IMR-90 (cell line): ENCODE data around the gene DCDC2. TPM values are rescaled to one million over a fixed set of nuclear protein-coding genes. Genes with fewer than 3 reads are reported as not detected.

ENCODE experiments used
- ATAC-seq: fragments of 200-7000 bp; cut with Tn5 transposase; 2 replicates; pipeline ENCODE4 v1.9.1; 2020; ENCODE audit warnings: low read depth, mild to moderate bottlenecking, moderate library complexity
- BruUV-seq: library from RNA; stranded (reverse); fragments of 400-500 nt; replicated peaks from 2 replicates; lab custom pipeline; 2021; lab: Mats Ljungman, UMichigan
- CTCF ChIA-PET: fragments of 300-600 bp; formaldehyde crosslinking; extraction: SDS; loops from one replicate; lab custom pipeline; 2021; ENCODE audit warnings: antibody characterized with exemption; lab: Yijun Ruan, JAX
- POLR2A ChIA-PET: fragments of 300-600 bp; sonication (Branson Sonifier 250); formaldehyde crosslinking; loops from one replicate; lab custom pipeline; 2022; ENCODE audit warnings: antibody characterized with exemption; ENCODE audit not compliant: unreplicated experiment; lab: Charles Lee
- DNase-seq: peaks from one replicate; pipeline ENCODE4 v3.0.0; 2013
- H2AFZ ChIP-seq: replicated peaks from 2 replicates; pipeline ENCODE3; 2013; ENCODE audit warnings: low read length, mild to moderate bottlenecking; ENCODE audit not compliant: poor library complexity
- H2AK5ac ChIP-seq: 2 replicates; pipeline ENCODE4 v1.6.1; 2013; ENCODE audit warnings: low read depth, low read length, inconsistent platforms
- H2AK9ac ChIP-seq: replicated peaks from 2 replicates; pipeline ENCODE3; 2013; ENCODE audit warnings: mild to moderate bottlenecking, low read depth, low read length, moderate library complexity; ENCODE audit not compliant: poor library complexity
- H2BK120ac ChIP-seq: 2 replicates; pipeline ENCODE4 v1.6.1; 2013; ENCODE audit warnings: low read depth, low read length, inconsistent platforms
- H2BK15ac ChIP-seq: 3 replicates; pipeline ENCODE4 v1.6.1; 2013; ENCODE audit warnings: low read depth, low read length, inconsistent platforms
- H2BK20ac ChIP-seq: 2 replicates; pipeline ENCODE4 v1.6.1; 2013; ENCODE audit warnings: low read depth, mild to moderate bottlenecking, inconsistent platforms, low read length, moderate library complexity
- H2BK5ac ChIP-seq: 2 replicates; pipeline ENCODE4 v1.6.1; 2013; ENCODE audit warnings: mild to moderate bottlenecking, low read depth, low read length, inconsistent platforms; ENCODE audit not compliant: poor library complexity, severe bottlenecking
- H3K14ac ChIP-seq: replicated peaks from 2 replicates; pipeline ENCODE4 v1.6.1; 2013; ENCODE audit warnings: low read depth, low read length, inconsistent platforms
- H3K18ac ChIP-seq: 2 replicates; pipeline ENCODE4 v1.6.1; 2013; ENCODE audit warnings: low read depth, low read length, control low read depth
- H3K23ac ChIP-seq: 2 replicates; pipeline ENCODE4 v1.6.1; 2013; ENCODE audit warnings: low read depth, low read length, inconsistent platforms
- H3K27ac ChIP-seq: 2 replicates; pipeline ENCODE4 v1.5.1; 2013; ENCODE audit warnings: mild to moderate bottlenecking, control low read depth, low read length; ENCODE audit not compliant: insufficient read depth
- H3K27me3 ChIP-seq: 2 replicates; pipeline ENCODE4 v1.6.1; 2013; ENCODE audit warnings: low read length; ENCODE audit not compliant: control insufficient read depth, insufficient read depth
- H3K36me3 ChIP-seq: 2 replicates; pipeline ENCODE4 v1.6.1; 2013; ENCODE audit warnings: low read length, mixed read lengths; ENCODE audit not compliant: control insufficient read depth, insufficient read depth
- H3K4ac ChIP-seq: 2 replicates; pipeline ENCODE4 v1.6.1; 2013; ENCODE audit warnings: low read depth, low read length, inconsistent platforms
- H3K4me1 ChIP-seq: 2 replicates; pipeline ENCODE4 v1.6.1; 2013; ENCODE audit warnings: low read length, mixed read lengths; ENCODE audit not compliant: control insufficient read depth, insufficient read depth
- H3K4me2 ChIP-seq: 2 replicates; pipeline ENCODE4 v1.6.1; 2013; ENCODE audit warnings: low read depth, mild to moderate bottlenecking, control low read depth, low read length, moderate library complexity
- H3K4me3 ChIP-seq: 2 replicates; pipeline ENCODE4 v1.5.1; 2013; ENCODE audit warnings: low read depth, mild to moderate bottlenecking, control low read depth, low read length, moderate library complexity; ENCODE audit not compliant: insufficient read depth
- H3K56ac ChIP-seq: 2 replicates; pipeline ENCODE4 v1.6.1; 2013; ENCODE audit warnings: low read length, inconsistent platforms; ENCODE audit not compliant: insufficient read depth; ENCODE audit errors: extremely low read depth
- H3K79me1 ChIP-seq, 2 experiments: 2 replicates each; pipeline ENCODE4 v1.6.1; 2013; ENCODE audit warnings: low read length in 2 of 2, inconsistent platforms in 1 of 2, low read depth in 1 of 2
- H3K9ac ChIP-seq: 2 replicates; pipeline ENCODE4 v1.6.1; 2013; ENCODE audit warnings: low read depth, low read length, control low read depth
- H3K9me1 ChIP-seq: 2 replicates; pipeline ENCODE4 v1.6.1; 2013; ENCODE audit warnings: low read length, inconsistent platforms; ENCODE audit not compliant: insufficient read depth
- H3K9me3 ChIP-seq: 2 replicates; pipeline ENCODE4 v1.6.1; 2013; ENCODE audit warnings: low read length; ENCODE audit not compliant: control insufficient read depth, insufficient read depth
- H4K20me1 ChIP-seq: 2 replicates; pipeline ENCODE4 v1.6.1; 2013; ENCODE audit warnings: low read length, inconsistent platforms; ENCODE audit not compliant: insufficient read depth
- H4K5ac ChIP-seq: 2 replicates; pipeline ENCODE4 v1.6.1; 2013; ENCODE audit warnings: mild to moderate bottlenecking, low read depth, low read length, control low read depth
- H4K8ac ChIP-seq, 2 experiments: 2 replicates each; pipeline ENCODE4 v1.6.1; 2013; ENCODE audit warnings: low read depth in 2 of 2, low read length in 2 of 2, control low read depth in 1 of 2, inconsistent platforms in 1 of 2
- H4K91ac ChIP-seq: 2 replicates; pipeline ENCODE4 v1.6.1; 2013; ENCODE audit warnings: low read depth, low read length, inconsistent platforms; ENCODE audit not compliant: insufficient read depth
- BHLHE40 ChIP-seq: fragments of 150-350 bp; IDR thresholded peaks from 2 replicates; pipeline ENCODE4 v1.6.1; 2016; ENCODE audit warnings: mild to moderate bottlenecking, low read depth, low read length
- CEBPB ChIP-seq: IDR thresholded peaks from 2 replicates; pipeline ENCODE4 v1.6.1; 2012; ENCODE audit warnings: low read depth, low read length, improper control_type of control experiment
- CTCF ChIP-seq: conservative IDR thresholded peaks from 2 replicates; pipeline ENCODE4 v1.5.1; 2012; ENCODE audit warnings: mild to moderate bottlenecking, low read depth, low read length, improper control_type of control experiment
- MAFK ChIP-seq: IDR thresholded peaks from 2 replicates; pipeline ENCODE4 v1.6.1; 2012; ENCODE audit warnings: low read depth, low read length, improper control_type of control experiment
- MAZ ChIP-seq: IDR thresholded peaks from 2 replicates; pipeline ENCODE4 v1.6.1; 2012; ENCODE audit warnings: low read depth, mild to moderate bottlenecking, low read length, improper control_type of control experiment, moderate library complexity, borderline replicate concordance
- NFE2L2 ChIP-seq: fragments of 150-350 bp; IDR thresholded peaks from 2 replicates; pipeline ENCODE4 v1.6.1; 2016; ENCODE audit warnings: low read depth, mild to moderate bottlenecking, low read length
- SMC3 ChIP-seq: fragments of 150-350 bp; IDR thresholded peaks from 2 replicates; pipeline ENCODE4 v1.6.1; 2016; ENCODE audit warnings: low read depth, mild to moderate bottlenecking, antibody characterized with exemption, low read length, moderate library complexity
- USF2 ChIP-seq: fragments of 150-350 bp; IDR thresholded peaks from 2 replicates; pipeline ENCODE4 v1.6.1; 2017; ENCODE audit warnings: mild to moderate bottlenecking, antibody characterized with exemption, low read length, low read depth
- WGBS, 2 experiments: methylation state at CpG; one replicate each; pipeline versions ENCODE4 v1.1.5 to v1.1.7; 2013; ENCODE audit warnings: missing lambda C conversion rate in 2 of 2; ENCODE audit not compliant: insufficient read length in 1 of 2; ENCODE audit errors: extremely low coverage in 2 of 2; 5-methylcytosine and 5-hydroxymethylcytosine counted together
- dilution Hi-C: fragments of 300-500 bp; cut with HindIII; formaldehyde crosslinking; loops from one replicate; pipeline ENCODE4 v1.14.3; 2018; ENCODE audit warnings: low sequenced_read_pairs; ENCODE audit not compliant: unreplicated experiment
- in situ Hi-C: fragments of 300-500 bp; cut with MboI; formaldehyde crosslinking; loops from 3 replicates; pipeline ENCODE4 v1.14.3; 2019; ENCODE audit warnings: low sequenced_read_pairs, inconsistent platforms, mixed read lengths
- intact Hi-C: fragments of 100-400 bp; cut with micrococcal nuclease; formaldehyde crosslinking; loops from 2 replicates; pipeline ENCODE4 v1.10.0; 2022
- polyA plus RNA-seq, 3 experiments: library from polyadenylated mRNA; depleted of rRNA; stranded (reverse); fragments of >200 nt; gene quantifications; 2 replicates each; pipeline ENCODE4 v1.2.3, GENCODE V29; 2012; ENCODE audit warnings: low replicate concordance in 1 of 3
- total RNA-seq: library from RNA; depleted of rRNA; stranded (reverse); fragments of >200 nt; gene quantifications from 2 replicates; pipeline ENCODE4 v1.2.3, GENCODE V29; 2012

DCDC2 gene
- total and polyA plus RNA-seq, 2 of the 4 experiments (the other 2 are of a cell fraction) = not detected

GRCh38 chr6:24272148-24272547 is 85.7 kb downstream of the DCDC2 start:
- WGBS, 2 experiments = no CpG with 5 or more reads among the region's 1 CpG
- ATAC-seq (no peak), DNase-seq (no peak)
- CTCF ChIA-PET = no interaction called here
- H3K27me3 ChIP-seq = no peaks in the 10 kb centered on the region
- no peaks in the 10 kb centered on the region for H3K9me1 ChIP-seq
- H3K4me2 ChIP-seq = no peak overlapping the region
- H3K14ac ChIP-seq = no peak overlapping the region
- H3K4ac ChIP-seq = no peak overlapping the region
- TF ChIP-seq MAZ (no peak), MAFK (no peak), SMC3 (no peak), USF2 (no peak), CTCF (no peak), BHLHE40 (no peak), NFE2L2 (no peak), CEBPB (no peak)
- dilution Hi-C loops (no loop called here), in situ Hi-C loops (no loop called here), intact Hi-C loops (no loop called here)
- H3K4me1 ChIP-seq = no peaks in the 10 kb centered on the region
- H2BK5ac ChIP-seq = no peak overlapping the region
- no TSS peak for BruUV-seq
- POLR2A ChIA-PET = no interaction called here
- no peaks in the 10 kb centered on the region for H3K79me1 ChIP-seq
- no peak overlapping the region for H2BK120ac ChIP-seq
- no peak overlapping the region for H3K56ac ChIP-seq
- H3K9me3 ChIP-seq = no peaks in the 10 kb centered on the region
- no peaks in the 10 kb centered on the region for H3K36me3 ChIP-seq
- H3K27ac ChIP-seq = no peak overlapping the region
- H4K91ac ChIP-seq = no peak overlapping the region
- no peak overlapping the region for H3K9ac ChIP-seq
- no peak overlapping the region for H4K5ac ChIP-seq
- no peak overlapping the region for H3K18ac ChIP-seq
- no peak overlapping the region for H2AK9ac ChIP-seq
- H3K23ac ChIP-seq = no peak overlapping the region
- H4K8ac ChIP-seq = no peak overlapping the region
- no peak overlapping the region for H2AK5ac ChIP-seq
- H3K4me3 ChIP-seq = no peak overlapping the region
- H2BK15ac ChIP-seq = no peak overlapping the region
- H2AFZ ChIP-seq = no peak overlapping the region
- no peak overlapping the region for H2BK20ac ChIP-seq
- no peaks in the 10 kb centered on the region for H4K20me1 ChIP-seq
